Measurements from ENCODE around the gene ATG101. TPM values are rescaled to one million over a fixed set of nuclear protein-coding genes. Genes with fewer than 3 reads are reported as not detected.

ATG101 gene
- total RNA-seq, 1 donor from 2014 or later: 34.3 TPM

- Mint-ChIP-seq H3K27ac (ENCODE audit: unreplicated experiment) (no peak overlapping the region), H3K4me1 (peaks cover 37% of the 10 kb centered on the region), H3K9me3 (no peaks in the 10 kb centered on the region), H3K4me3 (peak overlapping the region; percentile 69), H3K27me3 (ENCODE audit: low read depth) (peaks cover 34% of the 10 kb centered on the region), H3K36me3 (ENCODE audit: low read depth) (no peaks in the 10 kb centered on the region)
- peak; percentile 37 for TF ChIP-seq CTCF (conservative IDR thresholded peaks at IDR 0.05)
- no peak for DNase-seq (ENCODE audit: low read depth, low spot score)
Observed at GRCh38 chr12:52023976-52024688, 45.6 kb upstream of the ATG101 start.

DNA sequence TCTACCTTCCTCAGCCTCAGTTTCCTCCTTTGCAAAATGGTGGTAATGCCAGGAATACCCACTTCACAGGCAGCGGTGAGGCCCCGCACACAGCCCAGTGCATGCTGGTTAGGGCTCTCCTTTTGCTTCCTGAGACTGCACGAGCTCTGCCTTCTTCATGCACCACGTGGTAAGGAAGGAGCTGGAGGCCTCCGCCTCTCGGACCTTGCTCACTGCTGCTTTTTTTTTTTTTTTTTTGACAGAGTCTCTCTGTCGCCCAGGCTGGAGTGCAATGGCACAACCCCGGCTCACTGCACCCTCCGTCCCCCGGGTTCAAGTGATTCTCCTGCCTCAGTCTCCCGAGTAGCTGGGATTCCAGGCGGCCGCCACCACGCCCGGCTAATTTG lies 44.9 kb upstream of the ATG101 start:
- Mint-ChIP-seq H3K27me3 (ENCODE audit: low read depth) (peaks cover 34% of the 10 kb centered on the region), H3K36me3 (ENCODE audit: low read depth) (no peaks in the 10 kb centered on the region), H3K4me3 (peak overlapping the region; percentile 90), H3K4me1 (peaks cover 42% of the 10 kb centered on the region), H3K9me3 (no peaks in the 10 kb centered on the region), H3K27ac (ENCODE audit: unreplicated experiment) (no peak overlapping the region)
- TF ChIP-seq CTCF (conservative IDR thresholded peaks at IDR 0.05): no peak
- no peak for DNase-seq (ENCODE audit: low read depth, low spot score)

GRCh38 chr12:52026263-52026662 lies 43.5 kb upstream of the ATG101 start:
- no peaks in the 10 kb centered on the region for H3K9me3 Mint-ChIP-seq
- H3K4me3 Mint-ChIP-seq: peak overlapping the region; percentile 90
- no peak overlapping the region for H3K27ac Mint-ChIP-seq (ENCODE audit: unreplicated experiment)
- H3K4me1 Mint-ChIP-seq: peaks cover 36% of the 10 kb centered on the region
- no peak for DNase-seq (ENCODE audit: low read depth, low spot score)
- no peak for TF ChIP-seq CTCF (conservative IDR thresholded peaks at IDR 0.05)
- peaks cover 22% of the 10 kb centered on the region for H3K27me3 Mint-ChIP-seq (ENCODE audit: low read depth)
- H3K36me3 Mint-ChIP-seq (ENCODE audit: low read depth): no peaks in the 10 kb centered on the region

- Mint-ChIP-seq H3K27ac (ENCODE audit: unreplicated experiment) (no peak overlapping the region), H3K9me3 (no peaks in the 10 kb centered on the region), H3K27me3 (ENCODE audit: low read depth) (peaks cover 18% of the 10 kb centered on the region), H3K36me3 (ENCODE audit: low read depth) (no peaks in the 10 kb centered on the region), H3K4me3 (no peak overlapping the region), H3K4me1 (peaks cover 41% of the 10 kb centered on the region)
- no peak for DNase-seq (ENCODE audit: low read depth, low spot score)
- no peak for TF ChIP-seq CTCF (conservative IDR thresholded peaks at IDR 0.05)
Observed at GRCh38 chr12:52027085-52027843, 42.5 kb upstream of the ATG101 start.

DNA sequence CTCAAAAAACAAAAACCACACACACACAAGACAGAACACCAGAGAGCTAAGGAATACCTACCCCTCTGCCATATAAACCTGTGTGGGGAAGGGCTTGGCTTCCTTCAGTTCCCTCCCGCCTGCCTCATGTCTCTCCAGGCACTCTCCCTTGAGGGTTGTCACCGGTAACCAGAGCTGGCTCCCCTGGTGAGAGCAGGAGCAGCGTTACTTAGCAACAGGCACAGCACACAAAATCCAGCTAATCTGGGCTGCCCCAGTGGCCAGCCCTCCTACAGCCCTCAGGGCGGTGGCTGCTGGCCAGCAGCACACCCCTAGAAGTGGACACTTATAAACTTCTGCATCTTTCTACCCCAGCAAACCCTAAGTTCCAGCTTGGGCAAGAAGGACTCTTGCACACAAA lies 40.1 kb upstream of the ATG101 start:
- H3K4me1 Mint-ChIP-seq: peaks cover 43% of the 10 kb centered on the region
- H3K36me3 Mint-ChIP-seq (ENCODE audit: low read depth): no peaks in the 10 kb centered on the region
- peak overlapping the region; percentile 32 for H3K27ac Mint-ChIP-seq (ENCODE audit: unreplicated experiment)
- no peak for TF ChIP-seq CTCF (conservative IDR thresholded peaks at IDR 0.05)
- H3K27me3 Mint-ChIP-seq (ENCODE audit: low read depth): peaks cover 4% of the 10 kb centered on the region
- no peak for DNase-seq (ENCODE audit: low read depth, low spot score)
- H3K9me3 Mint-ChIP-seq: no peaks in the 10 kb centered on the region
- peak overlapping the region; percentile 20 for H3K4me3 Mint-ChIP-seq

Measured in neural crest cell (in vitro differentiated cells).